Astrocyte (in vitro differentiated cells and primary cell): Measurements from ENCODE around the gene CRTAP.

ENCODE experiments used
- EZH2 ChIP-seq: IDR thresholded peaks from 2 replicates; pipeline ENCODE4 v1.6.1; 2012; ENCODE audit warnings: mild to moderate bottlenecking, low read length, inconsistent platforms; ENCODE audit not compliant: insufficient read depth
- TF ChIP-seq, protein P1 (sequence below): IDR thresholded peaks from 2 replicates; pipeline ENCODE4 v1.5.1; 2011; ENCODE audit warnings: low read depth, mild to moderate bottlenecking, inconsistent platforms, low read length, moderate library complexity; ENCODE audit not compliant: insufficient read depth

- no peak for TF ChIP-seq EZH2
- TF ChIP-seq, protein P1, sequence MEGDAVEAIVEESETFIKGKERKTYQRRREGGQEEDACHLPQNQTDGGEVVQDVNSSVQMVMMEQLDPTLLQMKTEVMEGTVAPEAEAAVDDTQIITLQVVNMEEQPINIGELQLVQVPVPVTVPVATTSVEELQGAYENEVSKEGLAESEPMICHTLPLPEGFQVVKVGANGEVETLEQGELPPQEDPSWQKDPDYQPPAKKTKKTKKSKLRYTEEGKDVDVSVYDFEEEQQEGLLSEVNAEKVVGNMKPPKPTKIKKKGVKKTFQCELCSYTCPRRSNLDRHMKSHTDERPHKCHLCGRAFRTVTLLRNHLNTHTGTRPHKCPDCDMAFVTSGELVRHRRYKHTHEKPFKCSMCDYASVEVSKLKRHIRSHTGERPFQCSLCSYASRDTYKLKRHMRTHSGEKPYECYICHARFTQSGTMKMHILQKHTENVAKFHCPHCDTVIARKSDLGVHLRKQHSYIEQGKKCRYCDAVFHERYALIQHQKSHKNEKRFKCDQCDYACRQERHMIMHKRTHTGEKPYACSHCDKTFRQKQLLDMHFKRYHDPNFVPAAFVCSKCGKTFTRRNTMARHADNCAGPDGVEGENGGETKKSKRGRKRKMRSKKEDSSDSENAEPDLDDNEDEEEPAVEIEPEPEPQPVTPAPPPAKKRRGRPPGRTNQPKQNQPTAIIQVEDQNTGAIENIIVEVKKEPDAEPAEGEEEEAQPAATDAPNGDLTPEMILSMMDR, result no peak
Measured at GRCh38 chr3:33104803-33105202, 9.0 kb upstream of the CRTAP start.
